MCF 10A (cell line): ENCODE data around the gene CYP19A1. TPM values are rescaled to one million over a fixed set of nuclear protein-coding genes. Genes with fewer than 3 reads are reported as not detected.

ENCODE experiments used
- BruUV-seq: library from RNA; stranded (reverse); fragments of 400-500 nt; replicated peaks from 2 replicates; lab custom pipeline; 2021; lab: Mats Ljungman, UMichigan
- CTCF ChIA-PET: fragments of 300-600 bp; sonication (Branson Sonifier 250); formaldehyde crosslinking; extraction: SDS; loops from one replicate; lab custom pipeline; 2021; ENCODE audit warnings: antibody characterized with exemption, inconsistent platforms; lab: Yijun Ruan, JAX
- POLR2A ChIA-PET: fragments of 300-600, 350-650 bp; sonication (Branson Sonifier 250); formaldehyde crosslinking; extraction: SDS; loops from one replicate; lab custom pipeline; 2020; ENCODE audit warnings: antibody characterized with exemption, inconsistent platforms; lab: Yijun Ruan, JAX
- DNase-seq: peaks from one replicate; pipeline ENCODE4 v3.0.0-alpha.2; 2018; ENCODE audit not compliant: unreplicated experiment
- H3K27ac Mint-ChIP-seq: one replicate; pipeline ENCODE4 v1.8.0; 2022; ENCODE audit warnings: mild to moderate bottlenecking, low read depth, mixed read lengths; ENCODE audit not compliant: unreplicated experiment
- H3K27me3 Mint-ChIP-seq: one replicate; pipeline ENCODE4 v1.8.0; 2022; ENCODE audit warnings: mixed read lengths; ENCODE audit not compliant: insufficient read depth, unreplicated experiment
- H3K36me3 Mint-ChIP-seq: one replicate; pipeline ENCODE4 v1.8.0; 2022; ENCODE audit warnings: mild to moderate bottlenecking, moderate library complexity, mixed read lengths; ENCODE audit not compliant: insufficient read depth, unreplicated experiment
- H3K4me1 Mint-ChIP-seq: one replicate; pipeline ENCODE4 v1.8.0; 2022; ENCODE audit warnings: mixed read lengths; ENCODE audit not compliant: insufficient read depth, unreplicated experiment
- H3K4me3 Mint-ChIP-seq: one replicate; pipeline ENCODE4 v1.8.0; 2022; ENCODE audit warnings: mild to moderate bottlenecking, moderate library complexity, mixed read lengths; ENCODE audit not compliant: unreplicated experiment
- H3K9me3 Mint-ChIP-seq: one replicate; pipeline ENCODE4 v1.8.0; 2022; ENCODE audit warnings: mixed read lengths; ENCODE audit not compliant: unreplicated experiment
- CTCF ChIP-seq: fragments of 200-600 bp; IDR thresholded peaks from one replicate; pipeline ENCODE4 v1.8.0; 2022; ENCODE audit warnings: antibody characterized with exemption, mild to moderate bottlenecking; ENCODE audit not compliant: unreplicated experiment
- intact Hi-C: fragments of 100-400 bp; cut with micrococcal nuclease; formaldehyde crosslinking; loops from 2 replicates; pipeline ENCODE4 v1.14.1; 2022
- total RNA-seq: library from RNA; stranded (reverse); gene quantifications from 2 replicates; pipeline ENCODE4 v1.2.3, GENCODE V29; 2022

CYP19A1 gene
- total RNA-seq, 1 experiment from 2014 or later, result not detected

- Mint-ChIP-seq H3K27me3 (no peaks in the 10 kb centered on the region), H3K4me1 (peaks cover 13% of the 10 kb centered on the region), H3K36me3 (no peaks in the 10 kb centered on the region), H3K4me3 (no peak overlapping the region), H3K27ac (no peak overlapping the region), H3K9me3 (no peaks in the 10 kb centered on the region)
- intact Hi-C loops, result no loop called here
- POLR2A ChIA-PET, result interaction anchor here (1.0 kb wide), 1 partner anchor 13 kb away, joined by 3 read pairs; no protein-coding TSS in a partner anchor
- no TSS peak for BruUV-seq
- CTCF ChIA-PET, result interaction anchor here (0.6 to 9.7 kb wide), 9 partner anchors 19 to 245 kb away, joined by 3 to 195 read pairs (median 3); no protein-coding TSS in a partner anchor
- no peak for DNase-seq
- no peak for TF ChIP-seq CTCF
These were observed 40.0 kb upstream of the CYP19A1 start for GRCh38 chr15:51378406-51378805.

GRCh38 chr15:51377038-51377786 is 38.8 kb upstream of the CYP19A1 start:
- no TSS peak for BruUV-seq
- Mint-ChIP-seq H3K4me1 (peaks cover 9% of the 10 kb centered on the region), H3K36me3 (no peaks in the 10 kb centered on the region), H3K27ac (no peak overlapping the region), H3K9me3 (no peaks in the 10 kb centered on the region), H3K27me3 (no peaks in the 10 kb centered on the region), H3K4me3 (no peak overlapping the region)
- intact Hi-C loops, result no loop called here
- ChIA-PET CTCF (interaction anchor here (0.5 to 9.7 kb wide), 8 partner anchors 25 to 424 kb away, joined by 3 to 195 read pairs (median 4); no protein-coding TSS in a partner anchor), POLR2A (no interaction called here)
- TF ChIP-seq CTCF, result no peak
- DNase-seq, result no peak

GRCh38 chr15:51375966-51376640 is 37.7 kb upstream of the CYP19A1 start:
- Mint-ChIP-seq H3K36me3 (no peaks in the 10 kb centered on the region), H3K27ac (no peak overlapping the region), H3K27me3 (no peaks in the 10 kb centered on the region), H3K4me3 (no peak overlapping the region), H3K9me3 (no peaks in the 10 kb centered on the region), H3K4me1 (peaks cover 3% of the 10 kb centered on the region)
- DNase-seq, result no peak
- POLR2A ChIA-PET, result no interaction called here
- intact Hi-C loops, result no loop called here
- no peak for TF ChIP-seq CTCF
- BruUV-seq, result no TSS peak
- CTCF ChIA-PET, result interaction anchor here (0.6 to 9.7 kb wide), 9 partner anchors 26 to 423 kb away, joined by 3 to 195 read pairs (median 3); no protein-coding TSS in a partner anchor

GRCh38 chr15:51374131-51374530 is 35.7 kb upstream of the CYP19A1 start:
- intact Hi-C loops, result no loop called here
- TF ChIP-seq CTCF, result no peak
- Mint-ChIP-seq H3K27me3 (no peaks in the 10 kb centered on the region), H3K4me1 (peaks cover 2% of the 10 kb centered on the region), H3K36me3 (no peaks in the 10 kb centered on the region), H3K9me3 (no peaks in the 10 kb centered on the region), H3K27ac (no peak overlapping the region), H3K4me3 (no peak overlapping the region)
- CTCF ChIA-PET, result interaction anchor here (0.9 to 9.7 kb wide), 4 partner anchors 11 to 212 kb away, joined by 3 to 195 read pairs (median 32); no protein-coding TSS in a partner anchor
- no peak for DNase-seq
- no TSS peak for BruUV-seq
- POLR2A ChIA-PET, result no interaction called here
